A549 (cell line): ENCODE data around the gene SLC25A48. TPM values are rescaled to one million over a fixed set of nuclear protein-coding genes. Genes with fewer than 3 reads are reported as not detected.

Source experiments
- ATAC-seq, 2 experiments: fragments of 200-7000 bp in 1 of 2; fragments of >200 bp in 1 of 2; cut with Nextera tagmentation in 1 of 2; cut with Tn5 transposase in 1 of 2; 3 replicates each; pipeline versions ENCODE4 v1.8.0 to v1.9.1; 2018 to 2020; ENCODE audit warnings: mild to moderate bottlenecking in 1 of 2, moderate library complexity in 1 of 2
- CTCF ChIA-PET: fragments of 300-600 bp; sonication (Branson Sonifier 250); formaldehyde crosslinking; extraction: SDS; loops from one replicate; lab custom pipeline; 2021; ENCODE audit warnings: antibody characterized with exemption, inconsistent platforms; lab: Yijun Ruan, JAX
- POLR2A ChIA-PET: fragments of 350-600 bp; formaldehyde crosslinking; extraction: SDS; loops from one replicate; lab custom pipeline; 2021; ENCODE audit warnings: antibody characterized with exemption, inconsistent platforms; lab: Yijun Ruan, JAX
- DNase-seq, 2 experiments: peaks; one replicate each; pipeline versions ENCODE4 v3.0.0 to v3.0.0-alpha.2; 2011 to 2016; ENCODE audit warnings: low read depth in 1 of 2, low spot score in 1 of 2
- FAIRE-seq: peaks from 2 replicates; lab custom pipeline; 2011; peaks lifted over from hg19 to GRCh38; lab: Jason Lieb, UNC
- H3K27ac ChIP-seq, 2 experiments: fragments of >200 bp; sonication (Bioruptor Twin); formaldehyde crosslinking; 3 replicates each; pipeline ENCODE4 v1.5.1; 2016 to 2017
- H3K4me1 ChIP-seq: fragments of >200 bp; sonication (Bioruptor Twin); formaldehyde crosslinking; 3 replicates; pipeline ENCODE4 v1.6.1; 2016
- H3K4me2 ChIP-seq: fragments of >200 bp; sonication (Bioruptor Twin); formaldehyde crosslinking; 3 replicates; pipeline ENCODE4 v1.6.1; 2016
- H3K4me3 ChIP-seq: fragments of >200 bp; sonication (Bioruptor Twin); formaldehyde crosslinking; 3 replicates; pipeline ENCODE4 v1.5.1; 2016
- H3K9me3 ChIP-seq: fragments of >200 bp; sonication (Bioruptor Twin); formaldehyde crosslinking; 3 replicates; pipeline ENCODE4 v1.6.1; 2016
- BCL3 ChIP-seq: fragments of >200 bp; sonication (Bioruptor Twin); formaldehyde crosslinking; IDR thresholded peaks from 3 replicates; pipeline ENCODE4 v1.6.1; 2016
- CBX2 ChIP-seq: fragments of 200-600 bp; sonication (generic); IDR thresholded peaks from 2 replicates; pipeline ENCODE4 v1.6.1; 2016; ENCODE audit warnings: low read depth, mild to moderate bottlenecking, borderline replicate concordance
- E2F6 ChIP-seq: IDR thresholded peaks from 2 replicates; pipeline ENCODE4 v1.6.1; 2012; ENCODE audit warnings: low read depth, borderline replicate concordance
- EHF ChIP-seq: fragments of 250-450 bp; sonication (Bioruptor Pico); IDR thresholded peaks from 2 replicates; pipeline ENCODE4 v1.5.0; 2020; ENCODE audit warnings: mild to moderate bottlenecking
- EHMT2 ChIP-seq: fragments of 200-600 bp; sonication (generic); IDR thresholded peaks from 2 replicates; pipeline ENCODE4 v1.6.1; 2016; ENCODE audit warnings: antibody characterized with exemption, low read depth, mild to moderate bottlenecking, moderate library complexity
- ELK1 ChIP-seq: fragments of 150-350 bp; IDR thresholded peaks from 2 replicates; pipeline ENCODE4 v1.6.1; 2014; ENCODE audit warnings: low read depth, mild to moderate bottlenecking, low read length
- FOSL2 ChIP-seq, 2 experiments: fragments of 450-650 bp in 1 of 2; fragments of >200 bp in 1 of 2; sonication (Bioruptor Twin) in 1 of 2; formaldehyde crosslinking; IDR thresholded peaks; 2 replicates each; pipeline versions ENCODE4 v1.5.0 to v1.6.1; 2016 to 2020; ENCODE audit warnings: mild to moderate bottlenecking in 1 of 2, moderate library complexity in 1 of 2
- FOXS1 ChIP-seq: fragments of 250-450 bp; sonication (Bioruptor Pico); IDR thresholded peaks from 2 replicates; pipeline ENCODE4 v1.5.0; 2020; ENCODE audit warnings: mild to moderate bottlenecking, moderate library complexity
- HEYL ChIP-seq: fragments of 250-450 bp; sonication (Bioruptor Pico); IDR thresholded peaks from 2 replicates; pipeline ENCODE4 v1.8.0; 2021; ENCODE audit warnings: mild to moderate bottlenecking, moderate library complexity
- HMGXB4 ChIP-seq: fragments of 250-450 bp; sonication (Bioruptor Pico); IDR thresholded peaks from 2 replicates; pipeline ENCODE4 v1.5.0; 2021; ENCODE audit warnings: mild to moderate bottlenecking, moderate library complexity, borderline replicate concordance
- HOXA7 ChIP-seq: fragments of 250-450 bp; sonication (Bioruptor Pico); IDR thresholded peaks from 2 replicates; pipeline ENCODE4 v1.5.0; 2020; ENCODE audit warnings: mild to moderate bottlenecking, moderate library complexity
- HOXB13 ChIP-seq: fragments of 250-450 bp; sonication (Bioruptor Pico); IDR thresholded peaks from 2 replicates; pipeline ENCODE4 v1.5.0; 2020; ENCODE audit warnings: low read depth, mild to moderate bottlenecking, moderate library complexity
- JUN ChIP-seq, 2 experiments: fragments of >200 bp; sonication (Bioruptor Twin); formaldehyde crosslinking; IDR thresholded peaks; 2 replicates in 1 of 2; 3 replicates in 1 of 2; pipeline ENCODE4 v1.6.1; 2016 to 2017
- MAX ChIP-seq: IDR thresholded peaks from 2 replicates; pipeline ENCODE4 v1.6.1; 2012
- MAZ ChIP-seq: fragments of 150-350 bp; IDR thresholded peaks from 2 replicates; pipeline ENCODE4 v1.6.1; 2014; ENCODE audit warnings: antibody characterized with exemption, low read depth, low read length, borderline replicate concordance
- MYC ChIP-seq: IDR thresholded peaks from 2 replicates; pipeline ENCODE4 v1.6.1; 2012; ENCODE audit warnings: mild to moderate bottlenecking, inconsistent platforms, low read length, improper control_type of control experiment, borderline replicate concordance
- NPAS2 ChIP-seq: fragments of 250-450 bp; sonication (Bioruptor Pico); IDR thresholded peaks from 2 replicates; pipeline ENCODE4 v1.8.0; 2022; ENCODE audit warnings: mild to moderate bottlenecking, moderate library complexity, borderline replicate concordance
- RFX5 ChIP-seq: fragments of 450-650 bp; IDR thresholded peaks from 2 replicates; pipeline ENCODE4 v1.7.1; 2014; ENCODE audit warnings: antibody characterized with exemption, mild to moderate bottlenecking, moderate library complexity
- RNF2 ChIP-seq: fragments of 200-600 bp; sonication (generic); IDR thresholded peaks from 2 replicates; pipeline ENCODE4 v1.6.1; 2016; ENCODE audit warnings: low read depth, mild to moderate bottlenecking, antibody characterized with exemption, moderate library complexity, borderline replicate concordance
- SREBF2 ChIP-seq: fragments of 450-650 bp; IDR thresholded peaks from 2 replicates; pipeline ENCODE4 v1.6.1; 2014; ENCODE audit warnings: mild to moderate bottlenecking, moderate library complexity
- ZNF302 ChIP-seq: fragments of 250-450 bp; sonication (Bioruptor Pico); IDR thresholded peaks from 2 replicates; pipeline ENCODE4 v1.9.0; 2021; ENCODE audit warnings: inconsistent platforms, mild to moderate bottlenecking, moderate library complexity
- WGBS: methylation state at CpG from one replicate; pipeline ENCODE4 v1.1.6; 2017; ENCODE audit errors: missing lambda C conversion rate; 5-methylcytosine and 5-hydroxymethylcytosine counted together
- polyA plus RNA-seq, 4 experiments: library from polyadenylated mRNA; depleted of rRNA in 3 of 4; stranded (reverse); fragments of >200 nt; fragmentation: RNase III in 1 of 4; extraction: RNeasy Plus Mini Kit Qiagen cat#74134 plus additional on column Dnase treatment in 1 of 4; gene quantifications; 2 replicates in 3 of 4; 3 replicates in 1 of 4; pipeline ENCODE4 v1.2.3, GENCODE V29; 2011 to 2017

Gene SLC25A48
- polyA plus RNA-seq, 2 of the 4 experiments (the other 2 are of a cell fraction) = 0.18 TPM; not detected in 1

GRCh38 chr5:135867599-135867998, 33.1 kb downstream of the SLC25A48 start:
- CTCF ChIA-PET = interaction anchor here (0.8 to 1.0 kb wide), 2 partner anchors 9 to 301 kb away, joined by 3 to 4 read pairs; no protein-coding TSS in a partner anchor
- POLR2A ChIA-PET = no interaction called here
- FAIRE-seq = no peak

GRCh38 chr5:135868681-135869080, 34.2 kb downstream of the SLC25A48 start:
- Histone ChIP-seq H3K4me1 (no peaks in the 10 kb centered on the region), H3K9me3 (no peaks in the 10 kb centered on the region), H3K27ac (no peak overlapping the region), H3K4me3 (no peak overlapping the region), H3K4me2 (no peak overlapping the region)
- ChIA-PET CTCF (interaction anchor here (1.0 to 1.1 kb wide), 4 partner anchors 10 to 31 kb away, joined by 3 to 5 read pairs (median 3); no protein-coding TSS in a partner anchor), POLR2A (no interaction called here)
- 5% methylated on average over 2 of the region's 2 CpGs for WGBS
- no peak for ATAC-seq
- TF ChIP-seq HOXA7 (CRISPR knock-in tag) = no peak
- no peak for TF ChIP-seq FOSL2 (IDR thresholded peaks at IDR 0.05)
- no peak for TF ChIP-seq FOSL2 (CRISPR knock-in tag; IDR thresholded peaks at IDR 0.05)
- no peak for TF ChIP-seq CBX2
- TF ChIP-seq ELK1 = no peak
- TF ChIP-seq RNF2 = no peak
- TF ChIP-seq HEYL (CRISPR knock-in tag) = no peak
- TF ChIP-seq FOXS1 (CRISPR knock-in tag) = no peak
- no peak for TF ChIP-seq E2F6
- TF ChIP-seq MAZ = no peak
- TF ChIP-seq HOXB13 (CRISPR knock-in tag) = no peak
- no peak for DNase-seq
- no peak for FAIRE-seq

More at GRCh38 chr5:135867599-135867998, 33.1 kb downstream of the SLC25A48 start:
- ATAC-seq (no peak), DNase-seq (no peak)
- Histone ChIP-seq H3K4me2 (no peak overlapping the region), H3K4me3 (no peak overlapping the region), H3K27ac (no peak overlapping the region)
- TF ChIP-seq MYC (no peak), EHMT2 (no peak), RNF2 (no peak), RFX5 (no peak), HMGXB4 (CRISPR knock-in tag) (no peak), NPAS2 (CRISPR knock-in tag) (no peak), EHF (CRISPR knock-in tag) (no peak), MAX (no peak), FOSL2 (IDR thresholded peaks at IDR 0.05) (no peak), FOSL2 (CRISPR knock-in tag; IDR thresholded peaks at IDR 0.05) (no peak), FOXS1 (CRISPR knock-in tag) (no peak)
- TF ChIP-seq, all 56 proteins: peak for 0
- H3K4me1 ChIP-seq = no peaks in the 10 kb centered on the region
- no peaks in the 10 kb centered on the region for H3K9me3 ChIP-seq

GRCh38 chr5:135869276-135869675, 34.8 kb downstream of the SLC25A48 start:
- POLR2A ChIA-PET = no interaction called here
- CTCF ChIA-PET = interaction anchor here (1.0 to 2.2 kb wide), 4 partner anchors 11 to 30 kb away, joined by 3 to 7 read pairs (median 4); no protein-coding TSS in a partner anchor

More at GRCh38 chr5:135869276-135869675, 34.8 kb downstream of the SLC25A48 start:
- TF ChIP-seq NPAS2 (CRISPR knock-in tag) (no peak), EHF (CRISPR knock-in tag) (no peak), FOXS1 (CRISPR knock-in tag) (no peak), JUN (IDR thresholded peaks at IDR 0.05) (no peak), BCL3 (no peak), ZNF302 (CRISPR knock-in tag) (no peak), SREBF2 (no peak)
- DNase-seq (no peak), FAIRE-seq (no peak), ATAC-seq (no peak)
- Histone ChIP-seq H3K9me3 (no peaks in the 10 kb centered on the region), H3K4me1 (no peaks in the 10 kb centered on the region), H3K27ac (no peak overlapping the region), H3K4me3 (no peak overlapping the region), H3K4me2 (no peak overlapping the region)
- 10% methylated on average over 2 of the region's 2 CpGs for WGBS
